Activated CD4-positive, alpha-beta T cell treated with anti-CD3 and anti-CD28 coated beads, Interleukin-2, amount 50 U/mL, for 16 hours (primary cell): ENCODE data around the gene PCSK6.

ENCODE experiments used
- DNase-seq: peaks from one replicate; pipeline ENCODE4 v3.0.0-alpha.2; 2020

Gene PCSK6

DNA sequence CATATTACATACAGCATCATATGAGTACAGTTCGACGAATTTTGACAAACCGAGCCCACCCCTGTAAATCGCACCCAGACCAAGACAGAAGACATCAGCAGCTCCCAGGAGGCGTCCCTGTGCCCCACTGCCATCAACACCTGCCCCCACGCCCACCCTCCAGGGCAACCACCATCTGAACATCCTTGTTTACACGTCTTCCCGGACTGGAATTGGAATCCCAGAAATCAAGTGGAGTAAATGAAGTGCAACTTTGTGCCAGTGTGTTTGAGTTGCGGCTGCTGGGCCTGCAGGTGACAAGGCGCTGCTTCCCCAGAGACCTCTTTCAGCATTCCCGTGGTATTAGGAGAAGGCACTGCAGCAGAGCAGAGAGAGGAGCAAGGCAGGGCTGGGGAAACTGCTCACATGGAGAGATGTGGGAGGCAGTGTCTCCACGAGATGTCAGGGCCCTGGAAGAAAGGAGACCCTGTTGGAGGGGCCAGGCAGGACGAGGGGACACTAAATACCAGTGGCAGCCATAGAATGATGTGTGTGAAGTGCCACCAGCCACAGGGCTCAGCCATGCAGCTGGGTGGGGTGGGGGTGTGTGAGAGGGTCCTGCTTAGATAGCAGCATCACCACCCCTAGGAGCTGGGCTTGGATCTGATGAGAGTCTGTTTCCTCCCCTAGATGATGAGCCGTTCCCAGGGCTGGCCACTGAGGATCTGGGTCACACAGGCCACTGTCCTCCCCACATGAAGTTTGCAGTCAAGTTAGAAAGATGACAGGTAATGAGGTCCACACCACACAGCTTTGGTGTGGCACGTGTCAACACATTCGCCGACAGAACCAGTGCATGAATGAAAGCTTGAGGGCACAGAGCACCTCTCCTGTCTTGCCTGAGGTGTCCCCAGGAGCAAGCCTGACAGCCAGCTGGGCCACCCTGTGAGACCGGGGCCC lies 33.4 kb upstream of the PCSK6 start:
- DNase-seq = no peak

DNA sequence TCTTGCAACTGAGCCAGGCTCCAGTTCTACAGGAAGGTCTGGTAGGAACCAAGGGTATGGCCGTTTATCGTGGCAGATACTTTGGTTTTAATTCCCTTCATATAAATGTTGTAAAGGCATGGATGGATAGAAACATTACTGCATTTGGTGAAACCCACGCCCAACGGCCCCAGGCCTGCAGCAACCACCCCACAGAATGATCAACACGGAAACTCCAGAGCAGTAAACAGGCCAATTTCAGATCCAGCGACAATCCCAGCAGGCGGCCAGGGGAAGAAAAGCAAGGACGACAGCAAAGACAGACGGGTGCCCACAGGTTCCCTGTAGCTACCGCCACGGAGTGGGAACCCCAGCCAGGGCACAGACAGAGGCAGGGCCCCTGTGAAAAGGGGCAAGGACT lies 32.6 kb upstream of the PCSK6 start:
- DNase-seq = no peak

DNA sequence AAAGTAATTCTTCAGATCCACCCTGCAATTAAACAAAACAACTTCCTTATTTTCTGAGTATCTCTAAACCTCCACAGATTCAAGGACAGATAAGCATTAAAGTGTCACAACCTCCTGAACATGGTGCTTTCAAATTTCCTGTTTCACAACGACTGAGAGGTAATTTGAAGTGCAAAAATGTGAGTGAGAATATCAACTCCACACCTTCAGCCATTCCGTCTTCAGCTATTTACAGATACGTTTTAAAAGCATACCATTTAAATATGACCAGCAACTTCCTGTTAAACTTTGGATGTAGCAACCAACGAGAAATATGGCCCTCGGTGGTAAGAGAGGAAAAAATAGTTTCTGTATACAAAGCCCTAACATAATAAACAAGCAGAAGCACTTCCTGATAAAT lies 32.1 kb upstream of the PCSK6 start:
- no peak for DNase-seq

DNA sequence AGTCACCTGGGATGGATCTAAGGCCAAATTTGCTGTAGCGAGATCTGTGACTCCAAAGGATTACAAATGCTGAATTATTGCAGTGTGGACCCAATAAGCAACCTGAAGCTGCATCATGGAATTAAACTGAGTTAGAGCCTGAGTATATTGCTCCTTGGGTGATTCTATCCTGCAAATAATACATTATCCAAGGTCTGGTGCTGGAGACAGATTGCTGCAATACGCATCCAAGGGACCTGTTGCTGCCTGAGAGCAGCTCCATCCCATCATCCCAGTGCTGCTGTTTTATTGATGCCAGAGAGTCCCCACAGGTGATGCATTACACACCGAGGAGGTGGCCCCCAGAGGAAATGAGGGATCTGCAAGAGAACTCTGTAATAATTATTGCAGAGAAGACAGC lies 31.6 kb upstream of the PCSK6 start:
- no peak for DNase-seq

DNA sequence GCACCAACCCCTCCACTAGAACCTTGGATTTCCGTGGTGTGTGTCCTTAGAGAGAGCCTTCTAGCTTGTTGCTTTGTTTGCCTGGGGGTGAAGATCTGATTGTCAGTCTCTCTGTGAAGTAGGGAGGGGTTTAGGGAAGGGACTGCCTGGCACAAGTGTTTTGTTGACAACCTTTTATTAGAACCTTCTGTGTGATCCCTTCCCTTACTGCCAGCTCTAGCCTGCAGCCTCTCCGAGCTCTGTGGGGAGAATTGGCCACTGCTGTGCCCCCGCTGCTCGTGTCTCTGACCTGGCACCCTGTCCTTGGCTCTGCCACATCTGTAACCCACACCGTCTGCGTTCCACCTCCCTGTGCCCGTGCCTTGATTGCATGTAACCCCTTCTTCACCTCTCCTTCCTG lies 30.9 kb upstream of the PCSK6 start:
- no peak for DNase-seq

DNA sequence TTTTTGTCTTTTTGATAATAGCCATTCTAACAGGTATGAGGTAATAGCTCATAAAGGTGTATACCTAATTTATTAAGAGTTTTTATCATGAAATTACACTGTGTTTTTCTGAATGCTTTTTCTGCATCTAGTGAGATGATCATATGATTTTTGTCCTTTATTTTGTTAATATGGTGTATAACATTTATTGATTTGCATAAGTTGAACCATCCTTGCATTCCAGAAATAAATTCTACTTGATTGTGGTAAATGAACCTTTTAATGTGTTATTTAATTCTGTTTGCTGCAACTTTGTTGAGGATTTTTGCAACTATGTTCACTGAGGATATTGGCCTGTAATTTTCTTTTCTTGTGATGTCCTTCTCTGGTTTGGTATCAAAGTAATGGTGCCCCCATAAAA lies 28.0 kb upstream of the PCSK6 start:
- DNase-seq = no peak

DNA sequence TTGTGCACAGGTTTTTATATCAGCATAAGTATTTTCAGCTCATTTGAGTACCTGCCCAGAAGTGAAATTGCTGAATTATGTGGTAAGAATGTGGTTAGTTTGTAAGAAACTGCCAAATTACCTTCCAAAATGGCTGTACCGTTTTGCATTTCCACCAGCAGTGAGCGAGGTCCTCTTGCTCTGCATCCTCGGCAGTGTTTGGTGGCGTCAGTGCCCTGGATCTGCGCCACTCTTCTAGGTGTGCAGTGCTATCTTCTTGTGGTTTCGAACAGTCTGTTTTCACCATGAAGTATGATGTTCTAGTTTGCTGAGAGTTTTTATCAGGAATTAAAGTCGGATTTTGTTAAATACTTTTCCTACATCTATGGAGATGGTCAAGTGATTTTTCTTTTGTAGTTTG lies 24.8 kb upstream of the PCSK6 start:
- DNase-seq = no peak

DNA sequence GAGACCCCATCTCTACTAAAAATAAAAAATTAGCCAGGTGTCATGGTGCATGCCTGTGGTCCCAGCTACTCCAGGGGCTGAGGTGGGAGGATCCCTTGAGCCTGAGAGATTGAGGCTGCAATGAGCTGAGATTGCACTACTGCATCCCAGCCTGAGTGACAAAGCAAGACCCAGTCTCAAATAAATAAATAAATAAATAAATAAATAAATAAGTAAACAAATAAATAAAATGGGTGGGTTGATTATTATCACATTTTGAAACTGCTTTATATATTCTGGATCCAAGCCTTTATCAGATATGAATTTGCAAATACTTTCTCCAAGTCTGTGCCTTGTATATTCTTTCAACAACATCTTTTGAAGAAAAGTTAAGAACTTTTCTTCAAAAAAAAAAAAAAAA lies 22.2 kb upstream of the PCSK6 start:
- no peak for DNase-seq

DNA sequence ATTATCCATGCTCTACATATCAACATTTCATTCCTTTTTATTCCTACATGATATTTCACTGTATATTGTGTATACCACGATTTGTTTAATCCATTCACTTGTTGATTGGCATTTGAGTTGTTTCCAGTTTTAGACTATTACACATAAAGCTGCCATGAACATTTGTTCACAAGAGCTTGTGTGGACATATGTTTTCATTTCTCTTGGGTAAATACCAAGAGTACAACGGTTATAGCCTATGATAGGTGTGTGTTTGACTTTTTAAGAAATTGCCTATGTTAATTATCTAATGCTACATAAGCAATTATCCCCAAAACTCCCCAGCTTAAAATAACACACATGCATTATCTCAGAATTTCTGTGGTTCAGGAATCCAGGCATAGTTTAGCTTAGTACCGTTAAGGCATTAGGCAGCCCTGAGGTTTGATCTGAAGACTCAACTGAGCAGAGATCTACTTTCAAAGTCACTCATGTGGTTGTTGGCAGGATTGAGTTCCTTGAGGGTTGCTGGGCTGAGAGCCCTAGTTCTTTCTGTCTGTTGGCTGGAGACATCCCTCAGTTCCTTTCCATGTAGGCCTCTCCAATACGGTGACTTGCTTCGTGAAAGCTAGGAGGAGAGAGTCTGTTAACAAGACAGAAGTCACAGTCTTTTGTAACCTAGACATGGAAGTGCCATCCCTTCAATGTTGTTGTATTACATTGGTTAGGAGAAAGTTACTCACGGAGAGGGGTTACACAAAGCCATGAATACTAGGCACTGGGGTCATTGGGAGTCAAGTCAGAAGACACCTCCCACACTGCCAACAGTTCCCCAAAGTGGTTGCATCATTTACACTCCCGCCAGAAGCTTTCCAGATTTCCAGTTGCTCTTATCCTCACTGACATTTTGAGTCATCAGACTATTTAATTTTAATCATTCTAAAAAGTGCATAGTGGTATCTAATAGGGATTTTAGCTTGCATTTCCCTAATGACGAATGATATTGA lies 21.0 kb upstream of the PCSK6 start:
- no peak for DNase-seq

DNA sequence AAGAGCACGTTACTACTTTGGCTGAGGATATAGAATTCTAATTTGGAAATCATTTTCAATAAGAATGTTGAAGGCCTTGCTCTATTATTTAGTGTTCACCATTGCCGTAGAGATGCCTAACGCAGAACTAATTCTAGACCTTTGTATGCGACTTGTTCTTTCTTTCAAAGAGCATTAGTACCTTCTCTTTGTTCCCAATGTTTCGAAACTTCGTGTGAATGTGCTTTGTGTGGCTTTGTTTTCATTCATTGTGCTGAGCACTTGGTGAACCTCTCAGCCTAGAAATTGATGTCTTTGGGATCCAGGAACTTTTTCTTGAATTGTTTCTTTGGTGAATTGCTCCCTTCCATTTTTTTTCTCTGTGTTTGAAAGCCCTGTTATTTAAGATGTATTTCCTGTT lies 19.8 kb upstream of the PCSK6 start:
- no peak for DNase-seq

DNA sequence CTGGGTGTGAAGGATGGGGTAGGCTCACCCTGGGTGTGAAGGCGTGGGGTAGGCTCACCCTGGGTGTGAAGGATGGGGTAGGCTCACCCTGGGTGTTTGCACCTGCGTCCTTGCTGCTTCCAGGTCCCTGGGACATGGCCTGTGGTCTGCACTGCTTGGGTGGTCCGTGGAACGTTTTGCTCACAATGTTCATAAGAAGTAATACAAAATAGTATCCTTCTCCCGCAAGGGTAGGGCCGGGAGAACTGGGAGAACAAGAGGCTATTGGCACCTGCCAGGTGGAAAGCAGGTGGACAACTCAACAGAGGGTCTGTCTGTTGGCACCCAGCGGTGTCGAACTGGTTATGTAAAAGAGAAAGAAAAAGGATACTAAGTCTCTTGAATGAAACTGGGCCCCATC lies 17.0 kb upstream of the PCSK6 start:
- DNase-seq = no peak

DNA sequence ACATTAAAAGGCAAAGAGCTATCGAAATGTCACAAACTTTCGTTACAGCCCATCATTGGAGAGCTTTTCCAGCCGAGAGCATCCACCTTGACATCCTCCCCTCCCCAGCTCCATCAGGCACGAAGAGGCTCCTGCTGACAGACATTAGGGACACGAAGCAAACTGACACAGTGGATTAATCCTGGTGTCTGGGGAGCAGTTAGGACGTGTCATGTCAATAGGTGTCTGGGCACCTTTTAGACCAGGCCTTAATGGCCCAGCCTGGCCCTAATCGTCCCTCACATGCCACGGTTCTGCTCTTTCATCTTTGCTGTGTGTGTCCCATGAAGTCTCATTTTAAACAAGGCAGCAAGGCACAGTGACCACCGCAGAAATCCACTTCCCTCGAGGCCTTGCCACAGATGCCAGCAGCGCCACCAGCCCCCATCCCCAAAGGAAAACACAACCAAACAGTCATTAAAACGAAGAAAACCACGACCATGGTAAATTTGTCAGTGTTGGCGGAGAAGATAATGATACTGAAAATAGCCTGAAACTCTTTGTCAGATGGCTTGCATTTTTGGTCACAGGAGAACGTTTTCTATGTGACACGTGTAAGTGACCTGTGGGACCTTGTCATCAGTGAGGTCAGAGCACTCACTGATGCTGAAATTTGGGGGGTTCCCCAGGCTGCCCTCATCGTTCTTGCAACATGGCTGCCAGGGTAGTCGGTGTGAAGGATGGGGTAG lies 16.3 kb upstream of the PCSK6 start:
- DNase-seq = no peak

DNA sequence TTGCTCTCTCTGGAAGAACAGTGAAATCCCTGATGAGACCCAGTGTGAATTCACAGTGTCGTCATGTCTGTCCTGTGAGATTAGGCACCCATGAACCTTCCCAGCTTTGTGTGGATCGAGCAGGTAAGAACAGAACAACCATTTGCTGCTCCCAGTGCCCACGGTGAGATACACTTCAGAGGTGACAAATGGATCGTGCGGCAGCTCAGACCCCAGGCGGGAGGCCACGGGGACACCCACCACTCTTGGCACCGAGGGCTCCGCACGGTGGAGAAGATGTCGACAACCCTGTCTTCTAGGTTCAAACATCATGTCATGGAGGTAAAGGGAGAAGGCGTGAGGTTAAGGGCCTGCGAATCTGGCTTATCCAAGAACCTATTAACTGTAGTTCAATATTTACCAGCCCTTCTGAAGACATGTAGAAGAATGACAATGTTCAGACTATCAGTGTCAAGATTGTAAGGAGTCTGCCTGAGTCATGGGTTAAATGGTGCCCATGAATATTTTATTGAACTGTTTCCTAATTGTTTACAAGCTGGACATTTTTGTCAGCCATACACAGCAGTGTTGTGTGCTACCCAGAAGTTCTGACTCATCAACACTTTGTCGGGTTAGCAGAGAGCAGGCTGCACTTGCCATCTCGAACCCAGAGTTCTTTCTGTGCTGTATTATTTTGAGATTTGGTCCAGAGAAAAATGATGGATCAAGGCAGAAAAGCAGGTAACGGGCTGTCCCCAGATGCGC lies 15.5 kb upstream of the PCSK6 start:
- DNase-seq = no peak

DNA sequence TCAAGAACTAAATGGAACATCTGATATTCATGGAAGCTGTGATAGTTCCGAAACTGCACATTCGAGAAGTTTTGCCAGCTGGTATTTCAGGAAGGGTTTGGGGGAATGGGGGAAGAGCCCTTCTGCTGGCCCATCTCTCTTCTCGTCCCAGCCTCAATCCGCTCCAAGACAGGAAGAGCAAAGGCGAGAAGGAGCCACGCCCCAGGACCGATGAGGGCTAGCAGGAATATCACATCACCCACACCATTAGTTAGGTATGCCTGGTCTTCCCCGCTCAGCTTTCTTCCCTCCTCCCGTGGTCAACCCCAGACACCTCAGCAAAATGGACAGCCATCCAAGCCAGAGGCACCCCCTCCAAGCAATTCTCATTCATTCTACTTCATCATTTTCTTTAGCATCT lies 14.9 kb upstream of the PCSK6 start:
- DNase-seq = no peak

DNA sequence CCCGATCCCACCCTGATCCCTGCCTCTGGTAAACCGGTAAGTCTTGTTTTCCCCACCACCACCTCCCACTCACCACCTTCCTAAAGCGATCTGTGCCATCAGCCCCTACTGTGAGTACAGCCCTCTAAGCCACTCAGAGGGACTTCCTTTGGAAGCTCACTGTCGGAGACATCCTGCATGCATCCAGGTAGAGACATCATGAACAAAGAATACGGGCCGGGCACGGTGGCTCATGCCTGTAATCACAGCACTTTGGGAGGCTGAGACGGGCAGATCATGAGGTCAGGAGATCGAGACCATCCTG lies 13.7 kb upstream of the PCSK6 start:
- DNase-seq = no peak

DNA sequence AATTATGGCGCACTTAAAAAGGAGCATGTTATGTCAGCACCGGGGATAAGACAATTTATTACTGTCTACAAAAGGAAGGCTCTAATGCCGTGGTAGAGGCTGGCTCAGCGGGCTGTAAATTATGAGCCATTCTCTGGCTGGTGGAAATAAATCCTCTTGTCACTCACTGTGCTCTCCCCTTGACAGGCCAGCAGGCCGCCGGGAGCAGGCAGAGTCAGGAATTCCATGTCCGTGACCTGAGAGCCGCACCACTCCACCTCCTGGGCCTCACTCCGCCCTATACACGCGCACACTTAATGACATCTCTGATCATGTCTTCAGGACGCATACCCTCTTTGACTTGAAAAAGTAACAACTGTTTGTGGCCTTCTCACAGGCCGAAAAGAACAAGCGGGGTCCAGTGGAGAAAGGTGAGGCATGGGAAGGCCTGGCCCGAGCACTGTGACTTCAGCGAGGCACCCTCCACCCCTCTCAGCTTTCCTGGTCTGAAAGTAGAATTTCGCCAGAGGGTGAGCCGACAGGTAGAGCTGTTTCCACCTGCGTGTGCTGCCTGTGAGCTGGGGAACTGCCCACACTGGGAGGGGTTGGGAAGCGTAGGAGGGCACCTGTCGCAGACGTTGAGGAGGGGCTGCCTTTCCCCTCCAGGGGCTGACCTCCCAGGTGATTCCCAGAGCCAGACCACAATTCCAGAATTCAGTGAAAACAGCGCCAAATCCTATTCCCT lies 13.2 kb upstream of the PCSK6 start:
- no peak for DNase-seq

DNA sequence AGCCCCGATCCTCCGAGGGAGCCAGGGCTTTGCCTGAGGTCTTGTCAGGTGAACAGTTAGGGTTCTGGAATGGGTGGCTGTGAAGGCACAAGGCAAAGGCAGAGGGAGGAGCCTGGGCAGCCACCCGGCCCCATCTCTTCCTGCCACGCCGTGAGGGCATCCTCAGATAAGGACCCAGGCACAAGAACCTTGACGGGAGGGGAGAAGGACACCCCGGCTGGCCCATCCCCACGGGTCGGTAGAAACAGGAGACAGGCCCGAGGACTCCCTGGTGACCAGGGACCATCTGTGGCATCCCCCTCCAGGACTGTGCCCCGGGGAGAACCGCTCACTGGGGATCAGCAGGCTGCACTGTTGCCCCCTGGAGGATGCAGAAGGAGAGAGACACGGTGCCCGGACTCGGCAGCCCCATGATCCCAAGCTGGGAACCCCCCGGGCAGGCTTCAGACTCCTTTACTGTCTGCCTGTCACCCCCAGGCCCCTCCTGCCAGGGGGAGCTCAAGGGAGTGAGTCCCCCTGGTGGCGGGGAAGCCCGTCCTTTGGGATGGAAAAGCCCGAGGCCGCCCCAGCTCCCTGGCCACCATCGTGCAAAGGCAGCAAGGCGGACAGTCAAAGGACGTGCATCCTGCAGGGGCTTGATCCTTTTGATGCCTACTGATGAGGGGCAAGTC lies 12.3 kb upstream of the PCSK6 start:
- DNase-seq = peak; percentile 51

DNA sequence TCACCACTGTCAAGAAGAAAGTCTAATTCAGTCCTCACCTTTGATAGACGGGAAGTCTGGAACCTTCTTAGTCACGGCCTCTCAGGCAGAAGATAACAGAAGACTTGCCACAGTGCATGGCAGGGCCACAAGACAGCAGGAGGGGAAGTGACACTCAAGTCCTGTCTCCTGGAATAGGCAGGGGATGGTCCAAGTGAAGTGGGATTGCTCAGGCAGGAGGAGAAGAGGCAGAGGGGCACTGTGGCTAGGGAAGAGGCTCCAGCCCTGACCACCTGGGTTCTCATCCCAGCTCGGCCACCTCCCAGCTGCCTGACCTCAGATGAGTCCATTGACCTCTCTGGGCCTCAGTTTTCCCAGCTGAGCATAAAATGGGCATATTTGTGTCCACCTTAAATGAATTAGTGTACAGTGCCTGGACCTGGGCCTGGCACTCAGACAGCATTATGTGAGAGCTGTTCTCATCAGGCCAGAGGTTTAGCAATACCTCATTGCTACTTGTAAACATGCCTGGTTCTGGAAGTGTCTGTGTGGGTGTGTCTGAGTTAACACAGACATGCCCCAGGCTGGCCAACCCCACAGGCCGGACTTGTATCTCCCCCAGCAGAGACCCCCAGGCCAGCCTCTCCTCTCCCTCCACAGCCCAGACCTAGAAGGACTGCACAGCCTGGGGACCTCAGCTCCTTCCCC lies 11.5 kb upstream of the PCSK6 start:
- no peak for DNase-seq

DNA sequence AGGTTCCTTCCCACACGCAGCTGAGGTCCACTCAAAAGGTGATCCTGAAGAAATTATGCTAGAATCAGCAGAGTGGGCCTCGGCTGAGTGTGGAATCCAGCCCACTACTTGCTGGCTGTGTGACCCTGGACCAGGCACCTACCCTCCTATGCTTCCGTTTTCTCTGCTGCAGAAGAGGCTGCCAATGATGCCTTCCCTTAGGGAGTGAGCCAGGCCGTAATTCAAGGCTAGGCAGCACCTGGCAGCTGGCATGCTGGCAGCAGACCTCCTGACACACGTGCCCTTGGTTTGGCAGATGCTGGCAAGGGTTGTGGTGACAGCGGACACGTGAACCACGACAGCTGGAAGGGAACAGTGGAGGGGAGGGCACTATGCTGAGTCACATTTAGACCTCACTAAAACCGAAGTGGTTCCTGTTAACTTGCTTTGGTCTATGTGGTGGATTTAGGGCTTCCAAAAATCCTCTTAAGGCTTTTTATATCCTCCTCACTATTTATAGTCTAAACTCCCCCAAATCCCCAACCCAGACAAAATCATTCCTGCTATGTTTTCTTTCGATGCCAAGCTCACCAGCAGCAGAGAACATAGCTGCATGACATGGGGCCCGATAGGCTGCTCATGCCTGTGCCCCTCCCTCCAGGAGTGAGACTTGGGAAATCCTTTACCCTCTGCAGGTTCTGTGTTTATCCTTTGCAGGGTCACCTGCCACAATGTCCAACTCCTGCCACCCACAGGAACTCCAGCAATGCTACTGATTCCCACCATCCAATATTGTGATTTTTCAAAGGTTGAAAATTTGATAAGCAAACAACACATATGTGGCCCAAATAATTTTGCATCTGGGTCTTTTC lies 10.6 kb upstream of the PCSK6 start:
- DNase-seq = peak; percentile 81
